Liver (tissue), 9 donors: ENCODE data around the gene EMSY. TPM values are rescaled to one million over a fixed set of nuclear protein-coding genes. Genes with fewer than 3 reads are reported as not detected.

ENCODE experiments used
- DNase-seq: peaks from one replicate; pipeline ENCODE4 v3.0.0-alpha.2; 2017; ENCODE audit warnings: low spot score
- H3K27ac ChIP-seq, 2 donors: one replicate each; pipeline ENCODE4 v1.7.0; 2013; ENCODE audit warnings: inconsistent platforms in 2 of 2, low read length in 2 of 2, control low read depth in 1 of 2, low read depth in 1 of 2, mild to moderate bottlenecking in 1 of 2
- H3K27me3 ChIP-seq, 4 donors: one replicate each; pipeline versions ENCODE4 v1.6.1 to v1.7.0; 2013; ENCODE audit warnings: low read length in 3 of 4, inconsistent platforms in 1 of 4, mild to moderate bottlenecking in 1 of 4, moderate library complexity in 1 of 4; ENCODE audit not compliant: control insufficient read depth in 4 of 4, insufficient read depth in 4 of 4
- H3K36me3 ChIP-seq, 4 donors: one replicate each; pipeline versions ENCODE4 v1.6.1 to v1.7.0; 2013; ENCODE audit warnings: low read length in 3 of 4, mild to moderate bottlenecking in 3 of 4, low read depth in 1 of 4, moderate library complexity in 1 of 4; ENCODE audit not compliant: control insufficient read depth in 4 of 4, insufficient read depth in 3 of 4
- H3K4me1 ChIP-seq, 4 donors: one replicate each; pipeline versions ENCODE4 v1.6.1 to v1.7.0; 2013; ENCODE audit warnings: low read length in 3 of 4, mild to moderate bottlenecking in 3 of 4, moderate library complexity in 1 of 4; ENCODE audit not compliant: control insufficient read depth in 4 of 4, insufficient read depth in 4 of 4
- H3K4me3 ChIP-seq, 3 donors: one replicate each; pipeline versions ENCODE4 v1.6.1 to v1.7.0; 2013; ENCODE audit warnings: low read length in 3 of 3, control low read depth in 1 of 3, low read depth in 1 of 3, mild to moderate bottlenecking in 1 of 3
- H3K9ac ChIP-seq, 2 donors: one replicate each; pipeline ENCODE4 v1.7.0; 2013; ENCODE audit warnings: low read length in 2 of 2, mild to moderate bottlenecking in 2 of 2, moderate library complexity in 2 of 2, control low read depth in 1 of 2, low read depth in 1 of 2
- H3K9me3 ChIP-seq, 4 donors: one replicate each; pipeline versions ENCODE4 v1.6.1 to v1.7.0; 2013; ENCODE audit warnings: low read length in 3 of 4; ENCODE audit not compliant: control insufficient read depth in 4 of 4
- FOXA1 ChIP-seq: IDR thresholded peaks from 2 replicates; pipeline ENCODE4 v1.6.1; 2016; ENCODE audit warnings: antibody characterized with exemption
- FOXA2 ChIP-seq: IDR thresholded peaks from 2 replicates; pipeline ENCODE4 v1.6.1; 2016; ENCODE audit warnings: antibody characterized with exemption
- GABPA ChIP-seq, 2 donors: IDR thresholded peaks in 1 of 2; conservative IDR thresholded peaks in 1 of 2; 2 replicates each; pipeline ENCODE4 v1.6.1; 2016; ENCODE audit warnings: antibody characterized with exemption in 2 of 2, mild to moderate bottlenecking in 1 of 2, moderate library complexity in 1 of 2
- HNF4A ChIP-seq, 2 donors: conservative IDR thresholded peaks; 2 replicates each; pipeline ENCODE4 v1.6.1; 2016; ENCODE audit warnings: antibody characterized with exemption in 2 of 2, mild to moderate bottlenecking in 2 of 2
- HNF4G ChIP-seq: IDR thresholded peaks from 2 replicates; pipeline ENCODE4 v1.6.1; 2016; ENCODE audit warnings: antibody characterized with exemption
- JUND ChIP-seq, 2 donors: IDR thresholded peaks; 2 replicates each; pipeline ENCODE4 v1.6.1; 2016; ENCODE audit warnings: antibody characterized with exemption in 2 of 2
- NR2F2 ChIP-seq: IDR thresholded peaks from 2 replicates; pipeline ENCODE4 v1.6.1; 2016; ENCODE audit warnings: antibody characterized with exemption
- RAD21 ChIP-seq, 2 donors: IDR thresholded peaks; 2 replicates each; pipeline ENCODE4 v1.6.1; 2016; ENCODE audit warnings: antibody characterized with exemption in 2 of 2, mild to moderate bottlenecking in 2 of 2
- RXRA ChIP-seq, 2 donors: IDR thresholded peaks; 2 replicates each; pipeline ENCODE4 v1.6.1; 2017 to 2018; ENCODE audit warnings: antibody characterized with exemption in 2 of 2, mild to moderate bottlenecking in 1 of 2
- SP1 ChIP-seq: IDR thresholded peaks from 2 replicates; pipeline ENCODE4 v1.6.1; 2018; ENCODE audit warnings: antibody characterized with exemption, mild to moderate bottlenecking
- TAF1 ChIP-seq: conservative IDR thresholded peaks from 2 replicates; pipeline ENCODE4 v1.6.1; 2016; ENCODE audit warnings: antibody characterized with exemption, mild to moderate bottlenecking
- YY1 ChIP-seq: IDR thresholded peaks from 2 replicates; pipeline ENCODE4 v1.6.1; 2016; ENCODE audit warnings: antibody characterized with exemption, mild to moderate bottlenecking
- WGBS: extraction: QIAGEN DNeasy Blood & Tissue Kit; methylation state at CpG from one replicate; pipeline ENCODE4 v1.1.7; 2013; 5-methylcytosine and 5-hydroxymethylcytosine counted together
- polyA plus RNA-seq, 2 donors: library from polyadenylated mRNA; stranded (reverse) in 1 of 2; unstranded in 1 of 2; fragments of 200-250 nt in 1 of 2; fragments of >200 nt in 1 of 2; fragmentation: Nextera tagmentation in 1 of 2; extraction: Ambion mirVana in 1 of 2; gene quantifications; one replicate each; pipeline versions ENCODE4 v1.2.1 to v1.2.3, GENCODE V29; 2013 to 2015
- total RNA-seq, 2 donors: library from RNA; depleted of rRNA; stranded (reverse); fragments of >200 nt; gene quantifications; one replicate each; pipeline ENCODE4 v1.2.3, GENCODE V29; 2014
- TF ChIP-seq, protein P1 (sequence below): IDR thresholded peaks from 2 replicates; pipeline ENCODE4 v1.6.1; 2016; ENCODE audit warnings: antibody characterized with exemption, mild to moderate bottlenecking
- TF ChIP-seq, protein P2 (sequence below): IDR thresholded peaks from 2 replicates; pipeline ENCODE4 v1.6.1; 2016; ENCODE audit warnings: antibody characterized with exemption
- TF ChIP-seq, protein P3 (sequence below): IDR thresholded peaks from 2 replicates; pipeline ENCODE4 v1.6.1; 2016; ENCODE audit warnings: antibody characterized with exemption
- TF ChIP-seq, protein P4 (sequence below): fragments of 150-350 bp; IDR thresholded peaks from 2 replicates; pipeline ENCODE4 v1.5.1; 2017; ENCODE audit warnings: improper control_type of control experiment, low read depth, low read length; ENCODE audit not compliant: missing input control
- TF ChIP-seq, protein P5 (sequence below): IDR thresholded peaks from 2 replicates; pipeline ENCODE4 v1.6.1; 2016; ENCODE audit warnings: antibody characterized with exemption
- donor health status: healthy.
- donor health status: healthy.
- donor health status: healthy.
- donor health status: healthy.
- donor health status: healthy.

Gene EMSY
- total and polyA plus RNA-seq, 4 donors: 4.2 to 14.8 (median 8.9) TPM

DNA sequence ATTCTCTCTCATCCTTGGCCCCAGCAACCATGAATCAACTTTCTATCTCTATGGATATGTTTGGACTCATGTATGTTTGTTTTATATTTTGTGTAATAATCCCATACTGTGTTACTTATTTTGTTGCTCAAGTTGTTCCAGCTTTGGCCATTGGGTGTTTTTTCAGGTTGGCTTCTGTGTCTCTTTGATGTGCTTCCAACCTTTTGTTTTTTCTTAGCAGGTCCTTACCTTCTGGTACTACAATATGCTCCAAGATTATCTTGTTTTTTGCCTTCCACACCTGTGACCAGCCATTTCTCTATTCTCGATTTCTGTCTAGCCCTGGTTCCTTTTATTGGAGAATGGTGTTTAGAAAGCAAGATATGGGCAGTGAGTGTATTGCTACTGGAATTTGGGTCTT, 49.5 kb upstream of the EMSY start:
- Histone ChIP-seq H3K4me3 (no peak overlapping the region), H3K27ac (no peak overlapping the region), H3K36me3 (no peaks in the 10 kb centered on the region), H3K9me3 (no peaks in the 10 kb centered on the region), H3K27me3 (no peaks in the 10 kb centered on the region), H3K9ac (no peak overlapping the region), H3K4me1 (no peaks in the 10 kb centered on the region)
- TF ChIP-seq JUND (IDR thresholded peaks at IDR 0.05) (no peak), YY1 (no peak), NR2F2 (no peak), RXRA (IDR thresholded peaks at IDR 0.05) (no peak), HNF4A (conservative IDR thresholded peaks at IDR 0.05) (no peak), TAF1 (no peak), FOXA2 (no peak), SP1 (no peak), RAD21 (IDR thresholded peaks at IDR 0.05) (no peak), FOXA1 (no peak), GABPA (IDR thresholded peaks at IDR 0.05 in 1 of 2, conservative IDR thresholded peaks at IDR 0.05 in 1 of 2) (no peak)
- TF ChIP-seq, protein P1, sequence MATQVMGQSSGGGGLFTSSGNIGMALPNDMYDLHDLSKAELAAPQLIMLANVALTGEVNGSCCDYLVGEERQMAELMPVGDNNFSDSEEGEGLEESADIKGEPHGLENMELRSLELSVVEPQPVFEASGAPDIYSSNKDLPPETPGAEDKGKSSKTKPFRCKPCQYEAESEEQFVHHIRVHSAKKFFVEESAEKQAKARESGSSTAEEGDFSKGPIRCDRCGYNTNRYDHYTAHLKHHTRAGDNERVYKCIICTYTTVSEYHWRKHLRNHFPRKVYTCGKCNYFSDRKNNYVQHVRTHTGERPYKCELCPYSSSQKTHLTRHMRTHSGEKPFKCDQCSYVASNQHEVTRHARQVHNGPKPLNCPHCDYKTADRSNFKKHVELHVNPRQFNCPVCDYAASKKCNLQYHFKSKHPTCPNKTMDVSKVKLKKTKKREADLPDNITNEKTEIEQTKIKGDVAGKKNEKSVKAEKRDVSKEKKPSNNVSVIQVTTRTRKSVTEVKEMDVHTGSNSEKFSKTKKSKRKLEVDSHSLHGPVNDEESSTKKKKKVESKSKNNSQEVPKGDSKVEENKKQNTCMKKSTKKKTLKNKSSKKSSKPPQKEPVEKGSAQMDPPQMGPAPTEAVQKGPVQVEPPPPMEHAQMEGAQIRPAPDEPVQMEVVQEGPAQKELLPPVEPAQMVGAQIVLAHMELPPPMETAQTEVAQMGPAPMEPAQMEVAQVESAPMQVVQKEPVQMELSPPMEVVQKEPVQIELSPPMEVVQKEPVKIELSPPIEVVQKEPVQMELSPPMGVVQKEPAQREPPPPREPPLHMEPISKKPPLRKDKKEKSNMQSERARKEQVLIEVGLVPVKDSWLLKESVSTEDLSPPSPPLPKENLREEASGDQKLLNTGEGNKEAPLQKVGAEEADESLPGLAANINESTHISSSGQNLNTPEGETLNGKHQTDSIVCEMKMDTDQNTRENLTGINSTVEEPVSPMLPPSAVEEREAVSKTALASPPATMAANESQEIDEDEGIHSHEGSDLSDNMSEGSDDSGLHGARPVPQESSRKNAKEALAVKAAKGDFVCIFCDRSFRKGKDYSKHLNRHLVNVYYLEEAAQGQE: no peak
- TF ChIP-seq, protein P2, sequence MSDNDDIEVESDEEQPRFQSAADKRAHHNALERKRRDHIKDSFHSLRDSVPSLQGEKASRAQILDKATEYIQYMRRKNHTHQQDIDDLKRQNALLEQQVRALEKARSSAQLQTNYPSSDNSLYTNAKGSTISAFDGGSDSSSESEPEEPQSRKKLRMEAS: no peak
- TF ChIP-seq, protein P3, sequence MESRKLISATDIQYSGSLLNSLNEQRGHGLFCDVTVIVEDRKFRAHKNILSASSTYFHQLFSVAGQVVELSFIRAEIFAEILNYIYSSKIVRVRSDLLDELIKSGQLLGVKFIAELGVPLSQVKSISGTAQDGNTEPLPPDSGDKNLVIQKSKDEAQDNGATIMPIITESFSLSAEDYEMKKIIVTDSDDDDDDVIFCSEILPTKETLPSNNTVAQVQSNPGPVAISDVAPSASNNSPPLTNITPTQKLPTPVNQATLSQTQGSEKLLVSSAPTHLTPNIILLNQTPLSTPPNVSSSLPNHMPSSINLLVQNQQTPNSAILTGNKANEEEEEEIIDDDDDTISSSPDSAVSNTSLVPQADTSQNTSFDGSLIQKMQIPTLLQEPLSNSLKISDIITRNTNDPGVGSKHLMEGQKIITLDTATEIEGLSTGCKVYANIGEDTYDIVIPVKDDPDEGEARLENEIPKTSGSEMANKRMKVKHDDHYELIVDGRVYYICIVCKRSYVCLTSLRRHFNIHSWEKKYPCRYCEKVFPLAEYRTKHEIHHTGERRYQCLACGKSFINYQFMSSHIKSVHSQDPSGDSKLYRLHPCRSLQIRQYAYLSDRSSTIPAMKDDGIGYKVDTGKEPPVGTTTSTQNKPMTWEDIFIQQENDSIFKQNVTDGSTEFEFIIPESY: no peak
- TF ChIP-seq, protein P4, sequence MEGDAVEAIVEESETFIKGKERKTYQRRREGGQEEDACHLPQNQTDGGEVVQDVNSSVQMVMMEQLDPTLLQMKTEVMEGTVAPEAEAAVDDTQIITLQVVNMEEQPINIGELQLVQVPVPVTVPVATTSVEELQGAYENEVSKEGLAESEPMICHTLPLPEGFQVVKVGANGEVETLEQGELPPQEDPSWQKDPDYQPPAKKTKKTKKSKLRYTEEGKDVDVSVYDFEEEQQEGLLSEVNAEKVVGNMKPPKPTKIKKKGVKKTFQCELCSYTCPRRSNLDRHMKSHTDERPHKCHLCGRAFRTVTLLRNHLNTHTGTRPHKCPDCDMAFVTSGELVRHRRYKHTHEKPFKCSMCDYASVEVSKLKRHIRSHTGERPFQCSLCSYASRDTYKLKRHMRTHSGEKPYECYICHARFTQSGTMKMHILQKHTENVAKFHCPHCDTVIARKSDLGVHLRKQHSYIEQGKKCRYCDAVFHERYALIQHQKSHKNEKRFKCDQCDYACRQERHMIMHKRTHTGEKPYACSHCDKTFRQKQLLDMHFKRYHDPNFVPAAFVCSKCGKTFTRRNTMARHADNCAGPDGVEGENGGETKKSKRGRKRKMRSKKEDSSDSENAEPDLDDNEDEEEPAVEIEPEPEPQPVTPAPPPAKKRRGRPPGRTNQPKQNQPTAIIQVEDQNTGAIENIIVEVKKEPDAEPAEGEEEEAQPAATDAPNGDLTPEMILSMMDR: no peak
- TF ChIP-seq, protein P5, sequence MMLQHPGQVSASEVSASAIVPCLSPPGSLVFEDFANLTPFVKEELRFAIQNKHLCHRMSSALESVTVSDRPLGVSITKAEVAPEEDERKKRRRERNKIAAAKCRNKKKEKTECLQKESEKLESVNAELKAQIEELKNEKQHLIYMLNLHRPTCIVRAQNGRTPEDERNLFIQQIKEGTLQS: no peak
- 97% methylated on average over 1 of the region's 1 CpG for WGBS
- DNase-seq: no peak

DNA sequence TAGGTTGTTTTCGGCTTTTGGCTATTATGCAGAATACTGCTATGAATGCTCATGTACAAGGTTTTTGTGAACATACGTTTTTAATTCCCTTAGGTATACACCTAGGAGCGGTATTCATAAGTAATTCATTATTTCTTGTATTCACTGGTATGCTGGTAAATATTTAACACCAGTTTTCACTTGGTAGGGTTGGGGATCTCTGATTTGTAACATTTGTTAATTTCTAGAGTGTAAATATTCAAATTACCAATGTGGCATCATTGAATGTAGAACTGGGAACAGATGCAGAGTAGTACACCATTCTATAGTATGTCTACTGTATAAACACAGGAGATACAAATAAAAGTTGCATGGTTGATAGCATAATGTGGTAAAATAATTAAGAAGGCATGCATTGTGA, 47.4 kb upstream of the EMSY start:
- Histone ChIP-seq H3K9me3 (no peaks in the 10 kb centered on the region), H3K27me3 (no peaks in the 10 kb centered on the region), H3K27ac (no peak overlapping the region), H3K4me3 (no peak overlapping the region), H3K9ac (no peak overlapping the region), H3K36me3 (no peaks in the 10 kb centered on the region), H3K4me1 (no peaks in the 10 kb centered on the region)
- TF ChIP-seq, protein P1: no peak
- TF ChIP-seq, protein P5: no peak
- no peak for TF ChIP-seq HNF4G
- WGBS: 92% methylated on average over 3 of the region's 3 CpGs
- no peak for DNase-seq
